HFF-Myc (cell line): ENCODE measurements around the gene HCAR1.

Experiments used
- DNase-seq: peaks from one replicate; pipeline ENCODE4 v3.0.0-alpha.2; 2011; ENCODE audit warnings: low read depth; ENCODE audit errors: extremely low read depth
- H3K4me3 ChIP-seq: replicated peaks from 2 replicates; pipeline ENCODE4 v1.5.1; 2011; ENCODE audit warnings: low read depth, mild to moderate bottlenecking, control low read depth, low read length
- CTCF ChIP-seq: IDR thresholded peaks from 2 replicates; pipeline ENCODE4 v1.5.1; 2012; ENCODE audit warnings: mild to moderate bottlenecking, low read depth, low read length, control low read depth; ENCODE audit errors: missing control alignments

HCAR1 gene

GRCh38 chr12:122749569-122750332, 19.1 kb upstream of the HCAR1 start:
- H3K4me3 ChIP-seq: no peak overlapping the region
- TF ChIP-seq CTCF: no peak
- no peak for DNase-seq

DNA sequence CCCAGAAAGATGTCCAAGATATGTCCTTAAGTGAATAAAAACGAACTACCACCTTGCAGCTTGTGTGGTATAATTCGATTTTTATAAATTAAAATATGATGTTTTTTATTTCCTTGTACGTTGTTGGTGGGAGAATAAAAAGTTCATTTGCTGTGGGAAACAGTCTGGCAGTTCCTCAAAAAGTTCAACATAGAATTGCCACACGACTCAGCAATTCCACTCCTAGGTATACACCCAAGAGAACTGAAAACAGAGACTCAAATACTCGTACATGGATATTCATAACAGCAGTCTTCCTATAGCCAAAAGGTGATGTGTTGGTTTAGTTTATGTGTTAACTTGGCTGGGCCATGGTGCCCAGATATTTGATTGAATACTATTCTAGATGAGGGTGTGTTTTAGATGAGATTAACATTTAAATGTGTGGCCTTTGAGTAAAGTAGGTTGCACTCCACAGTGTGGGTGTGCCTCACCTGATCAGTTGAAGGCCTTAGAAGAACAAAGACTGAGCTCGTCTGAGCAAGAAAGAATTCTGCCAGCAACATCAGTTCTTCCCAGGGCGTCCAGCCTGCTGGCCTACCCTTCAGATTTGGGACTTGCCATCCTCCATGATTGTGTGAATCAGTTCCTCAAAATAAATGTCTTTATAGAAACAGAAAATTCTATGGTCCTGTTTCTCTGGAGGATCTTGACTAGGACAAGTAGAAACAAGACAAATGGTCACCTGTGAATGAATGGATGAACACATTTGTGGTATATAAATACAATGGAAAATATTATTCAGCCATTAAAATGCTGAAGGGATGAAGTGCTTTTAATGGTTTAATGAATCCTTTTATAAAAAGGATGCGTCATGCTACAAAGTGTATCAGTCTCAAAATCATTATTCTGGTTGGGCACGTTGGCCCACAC, 16.8 kb upstream of the HCAR1 start:
- no peak overlapping the region for H3K4me3 ChIP-seq
- TF ChIP-seq CTCF: no peak
- DNase-seq: no peak

DNA sequence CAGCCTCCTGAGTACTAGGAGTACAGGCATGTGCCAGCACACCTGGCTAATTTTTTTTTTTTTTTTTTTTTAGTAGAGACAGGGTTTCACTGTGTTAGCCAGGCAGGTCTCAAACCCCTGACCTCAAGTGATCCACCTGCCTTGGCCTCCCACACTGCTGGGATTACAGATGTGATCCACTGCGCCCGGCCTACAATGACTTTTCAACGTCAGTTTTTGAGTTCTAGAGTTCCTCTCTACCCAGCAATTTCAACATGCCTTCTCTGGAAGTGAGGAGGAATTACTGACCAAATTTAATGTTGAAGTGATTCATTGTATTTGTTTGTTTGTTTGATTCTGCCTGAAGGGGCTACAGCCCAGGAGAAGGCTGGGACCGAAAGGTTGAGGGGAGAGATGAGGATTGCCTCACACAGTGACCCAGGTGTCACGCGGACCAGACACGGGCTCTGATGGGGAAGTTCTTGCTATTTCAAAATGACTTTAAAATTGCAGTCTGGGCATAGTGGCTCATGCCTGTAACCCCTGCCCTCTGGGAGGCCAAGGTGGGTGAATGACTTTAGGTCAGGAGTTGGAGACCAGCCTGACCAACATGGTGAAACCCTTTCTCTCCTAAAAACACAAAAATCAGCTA, 13.4 kb upstream of the HCAR1 start:
- H3K4me3 ChIP-seq: no peak overlapping the region
- no peak for TF ChIP-seq CTCF
- DNase-seq: no peak

- H3K4me3 ChIP-seq: no peak overlapping the region
- DNase-seq: no peak
- TF ChIP-seq CTCF: no peak
Observed at GRCh38 chr12:122740351-122740750, 9.7 kb upstream of the HCAR1 start.

- TF ChIP-seq CTCF: no peak
- DNase-seq: no peak
- H3K4me3 ChIP-seq: no peak overlapping the region
Observed at GRCh38 chr12:122738571-122738970, 7.9 kb upstream of the HCAR1 start.

DNA sequence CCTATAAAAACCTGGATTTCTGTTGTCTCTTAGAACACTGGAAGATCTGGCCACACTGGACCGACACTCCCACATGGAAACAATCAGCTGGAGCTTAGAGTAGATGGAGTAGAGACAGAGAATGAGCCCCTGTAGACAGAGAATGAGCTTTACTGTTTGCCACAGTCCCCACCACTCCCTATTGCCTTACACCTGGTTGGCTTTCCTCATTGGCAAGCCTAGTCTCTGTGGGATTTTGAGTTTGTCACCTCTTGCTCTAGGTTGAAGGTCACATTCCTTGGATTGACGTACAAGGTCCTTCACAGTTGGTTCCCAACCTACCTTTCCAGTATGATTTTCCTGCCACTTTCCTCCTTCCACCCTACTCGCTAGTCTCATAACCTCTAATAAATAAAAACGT, 2.0 kb upstream of the HCAR1 start:
- no peak overlapping the region for H3K4me3 ChIP-seq
- no peak for TF ChIP-seq CTCF
- no peak for DNase-seq
